ENCODE data around the gene CDIPT. TPM values are rescaled to one million over a fixed set of nuclear protein-coding genes. Genes with fewer than 3 reads are reported as not detected.
A peak's percentile ranks its signal among the peaks of the same experiment; 100 is the strongest.

CDIPT gene
- total and polyA plus RNA-seq, 2 of the 13 experiments (the other 11 are each of a cell fraction or from before 2014, with no cell fraction given) = 54.9 to 97.5 TPM

- TF ChIP-seq ZBTB40 (IDR thresholded peaks at IDR 0.05) (no peak), ZBTB40 (CRISPR knock-in tag; IDR thresholded peaks at IDR 0.05) (0 out of 2 replicates have a peak, but pooled peaks have one; percentile 37), ZNF230 (CRISPR knock-in tag; IDR thresholded peaks at IDR 0.05) (no peak), NFKBIZ (CRISPR knock-in tag; IDR thresholded peaks at IDR 0.05) (peak; percentile 40; the same call in 1 of the 2 replicates), REXO4 (CRISPR knock-in tag; IDR thresholded peaks at IDR 0.05; ENCODE audit: borderline replicate concordance) (no peak), SRSF1 (optimal IDR thresholded peaks at IDR 0.05; ENCODE audit: low read depth, low read length) (peak; percentile 75), DNMT3B (CRISPR knock-in tag; conservative IDR thresholded peaks at IDR 0.05) (no peak), ZNF605 (CRISPR knock-in tag; IDR thresholded peaks at IDR 0.05) (0 out of 2 replicates have a peak, but pooled peaks have one; percentile 53), ZNF143 (CRISPR knock-in tag; IDR thresholded peaks at IDR 0.05) (peak; percentile 49; the same call in 1 of the 2 replicates), SYNCRIP (IDR thresholded peaks at IDR 0.05; ENCODE audit: insufficient read depth, low read depth, low read length) (no peak), ZNF747 (CRISPR knock-in tag; IDR thresholded peaks at IDR 0.05; ENCODE audit: borderline replicate concordance) (no peak; the same call in 1 of the 2 replicates), NFATC3 (CRISPR knock-in tag; IDR thresholded peaks at IDR 0.05) (0 out of 2 replicates have a peak, but pooled peaks have one; percentile 27), ZNF878 (CRISPR knock-in tag; IDR thresholded peaks at IDR 0.05) (no peak), ZNF552 (CRISPR knock-in tag; IDR thresholded peaks at IDR 0.05; ENCODE audit: borderline replicate concordance) (no peak)
- TF ChIP-seq, protein P1, sequence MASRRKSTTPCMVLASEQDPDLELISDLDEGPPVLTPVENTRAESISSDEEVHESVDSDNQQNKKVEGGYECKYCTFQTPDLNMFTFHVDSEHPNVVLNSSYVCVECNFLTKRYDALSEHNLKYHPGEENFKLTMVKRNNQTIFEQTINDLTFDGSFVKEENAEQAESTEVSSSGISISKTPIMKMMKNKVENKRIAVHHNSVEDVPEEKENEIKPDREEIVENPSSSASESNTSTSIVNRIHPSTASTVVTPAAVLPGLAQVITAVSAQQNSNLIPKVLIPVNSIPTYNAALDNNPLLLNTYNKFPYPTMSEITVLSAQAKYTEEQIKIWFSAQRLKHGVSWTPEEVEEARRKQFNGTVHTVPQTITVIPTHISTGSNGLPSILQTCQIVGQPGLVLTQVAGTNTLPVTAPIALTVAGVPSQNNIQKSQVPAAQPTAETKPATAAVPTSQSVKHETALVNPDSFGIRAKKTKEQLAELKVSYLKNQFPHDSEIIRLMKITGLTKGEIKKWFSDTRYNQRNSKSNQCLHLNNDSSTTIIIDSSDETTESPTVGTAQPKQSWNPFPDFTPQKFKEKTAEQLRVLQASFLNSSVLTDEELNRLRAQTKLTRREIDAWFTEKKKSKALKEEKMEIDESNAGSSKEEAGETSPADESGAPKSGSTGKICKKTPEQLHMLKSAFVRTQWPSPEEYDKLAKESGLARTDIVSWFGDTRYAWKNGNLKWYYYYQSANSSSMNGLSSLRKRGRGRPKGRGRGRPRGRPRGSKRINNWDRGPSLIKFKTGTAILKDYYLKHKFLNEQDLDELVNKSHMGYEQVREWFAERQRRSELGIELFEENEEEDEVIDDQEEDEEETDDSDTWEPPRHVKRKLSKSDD (CRISPR knock-in tag; IDR thresholded peaks at IDR 0.05; ENCODE audit: low read depth) = no peak
Measured at GRCh38 chr16:29848420-29849297, 14.4 kb downstream of the CDIPT start (continued).
